ENCODE measurements around the gene JMJD1C. TPM values are rescaled to one million over a fixed set of nuclear protein-coding genes. Genes with fewer than 3 reads are reported as not detected.
"Not testable (repeated sequence)": the region's sequence is repeated elsewhere in the genome, so short reads cannot be mapped to it uniquely, and the experiment has no call there.

The JMJD1C gene
- total RNA-seq, 1 experiment from 2014 or later = 91.9 TPM

DNA sequence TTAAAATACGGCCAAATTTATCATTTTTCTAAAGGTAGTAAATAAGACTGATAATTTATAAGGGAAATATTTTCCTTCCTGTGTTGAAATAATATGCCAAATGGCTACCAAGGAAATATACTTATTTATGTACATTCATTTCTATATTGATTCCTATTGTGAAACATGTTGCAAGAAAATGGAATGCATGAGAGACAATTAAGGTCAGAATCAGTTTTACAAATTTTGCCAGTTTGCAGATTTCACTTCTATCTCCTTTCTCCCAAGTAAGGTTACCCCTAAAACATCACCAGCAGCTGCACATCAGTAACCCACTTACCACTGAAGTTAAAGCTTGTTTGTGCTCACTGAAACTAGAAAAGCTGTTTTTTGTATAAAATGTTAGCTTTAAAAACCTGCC is 36.2 kb upstream of the JMJD1C start:
- Mint-ChIP-seq H3K27me3 (ENCODE audit: insufficient read depth, unreplicated experiment) (no peaks in the 10 kb centered on the region), H3K4me1 (ENCODE audit: insufficient read depth, unreplicated experiment) (peaks cover 20% of the 10 kb centered on the region), H3K36me3 (ENCODE audit: insufficient read depth, unreplicated experiment) (peaks cover 13% of the 10 kb centered on the region), H3K27ac (ENCODE audit: low read depth, unreplicated experiment) (no peak overlapping the region), H3K4me3 (ENCODE audit: unreplicated experiment) (no peak overlapping the region), H3K9me3 (ENCODE audit: unreplicated experiment) (no peaks in the 10 kb centered on the region)
- ChIA-PET POLR2A (interaction anchor here (1.2 to 6.0 kb wide), 6 partner anchors 10 to 234 kb away, joined by 3 to 83 read pairs (median 36); partner anchors contain the start of genes JMJD1C and REEP3), CTCF (no interaction called here)
- no peak for DNase-seq (ENCODE audit: unreplicated experiment)
- TF ChIP-seq, protein P1, sequence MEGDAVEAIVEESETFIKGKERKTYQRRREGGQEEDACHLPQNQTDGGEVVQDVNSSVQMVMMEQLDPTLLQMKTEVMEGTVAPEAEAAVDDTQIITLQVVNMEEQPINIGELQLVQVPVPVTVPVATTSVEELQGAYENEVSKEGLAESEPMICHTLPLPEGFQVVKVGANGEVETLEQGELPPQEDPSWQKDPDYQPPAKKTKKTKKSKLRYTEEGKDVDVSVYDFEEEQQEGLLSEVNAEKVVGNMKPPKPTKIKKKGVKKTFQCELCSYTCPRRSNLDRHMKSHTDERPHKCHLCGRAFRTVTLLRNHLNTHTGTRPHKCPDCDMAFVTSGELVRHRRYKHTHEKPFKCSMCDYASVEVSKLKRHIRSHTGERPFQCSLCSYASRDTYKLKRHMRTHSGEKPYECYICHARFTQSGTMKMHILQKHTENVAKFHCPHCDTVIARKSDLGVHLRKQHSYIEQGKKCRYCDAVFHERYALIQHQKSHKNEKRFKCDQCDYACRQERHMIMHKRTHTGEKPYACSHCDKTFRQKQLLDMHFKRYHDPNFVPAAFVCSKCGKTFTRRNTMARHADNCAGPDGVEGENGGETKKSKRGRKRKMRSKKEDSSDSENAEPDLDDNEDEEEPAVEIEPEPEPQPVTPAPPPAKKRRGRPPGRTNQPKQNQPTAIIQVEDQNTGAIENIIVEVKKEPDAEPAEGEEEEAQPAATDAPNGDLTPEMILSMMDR (IDR thresholded peaks at IDR 0.05; ENCODE audit: unreplicated experiment) = no peak
- intact Hi-C loops (cut with micrococcal nuclease) = no loop called here
- no TSS peak for BruUV-seq (replicated peaks)

DNA sequence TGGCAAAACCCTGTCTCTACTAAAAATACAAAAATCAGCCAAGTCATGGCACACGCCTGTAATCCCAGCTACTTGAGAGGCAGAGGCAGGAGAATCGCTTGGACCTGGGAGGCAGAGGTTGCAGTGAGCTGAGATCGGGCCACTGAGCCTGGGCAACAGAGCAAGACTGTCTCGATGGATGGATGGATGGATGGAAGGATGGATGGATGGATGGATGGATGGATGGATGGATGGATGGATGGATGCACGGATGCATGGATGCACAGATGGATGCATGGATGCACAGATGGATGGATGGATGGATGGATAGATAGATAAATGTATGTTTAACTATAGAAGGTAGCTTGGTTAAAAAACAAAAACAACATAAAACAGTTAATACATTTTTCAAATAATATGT is 34.8 kb upstream of the JMJD1C start:
- ChIA-PET POLR2A (interaction anchor here (0.6 to 3.2 kb wide), 6 partner anchors 8 to 45 kb away, joined by 3 to 14 read pairs (median 6); no protein-coding TSS in a partner anchor), CTCF (interaction anchor here (0.5 kb wide), 1 partner anchor 283 kb away, joined by 3 read pairs; no protein-coding TSS in a partner anchor)
- DNase-seq (ENCODE audit: unreplicated experiment); intact Hi-C loops (cut with micrococcal nuclease); H3K27ac Mint-ChIP-seq (ENCODE audit: low read depth, unreplicated experiment); BruUV-seq (replicated peaks); H3K27me3 Mint-ChIP-seq (ENCODE audit: insufficient read depth, unreplicated experiment); H3K9me3 Mint-ChIP-seq (ENCODE audit: unreplicated experiment); H3K4me3 Mint-ChIP-seq (ENCODE audit: unreplicated experiment): not testable (repeated sequence)
- Mint-ChIP-seq H3K36me3 (ENCODE audit: insufficient read depth, unreplicated experiment) (peaks cover 13% of the 10 kb centered on the region), H3K4me1 (ENCODE audit: insufficient read depth, unreplicated experiment) (peaks cover 25% of the 10 kb centered on the region)

DNA sequence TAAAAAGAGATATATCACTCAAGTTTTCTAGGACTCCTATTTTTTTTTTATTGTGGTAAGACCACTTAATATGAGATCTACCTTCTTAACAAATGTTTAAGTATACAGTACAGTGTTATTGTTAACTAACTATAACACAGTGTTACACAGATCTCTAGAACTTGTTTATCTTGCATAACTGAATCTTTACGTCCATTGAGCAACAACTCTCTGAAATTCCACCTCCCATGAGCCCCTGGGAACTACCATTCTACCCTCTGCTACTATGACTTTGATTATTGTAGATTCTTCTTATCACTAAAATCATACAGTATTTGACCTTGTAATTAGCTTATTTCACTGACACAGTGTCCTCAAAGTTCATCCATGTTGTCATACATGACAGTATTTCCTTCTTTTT is 32.9 kb upstream of the JMJD1C start:
- POLR2A ChIA-PET = interaction anchor here (0.6 to 3.2 kb wide), 3 partner anchors 17 to 331 kb away, joined by 3 to 14 read pairs (median 6); no protein-coding TSS in a partner anchor
- TF ChIP-seq, protein P1 (IDR thresholded peaks at IDR 0.05; ENCODE audit: unreplicated experiment) = no peak
- intact Hi-C loops (cut with micrococcal nuclease) = no loop called here
- Mint-ChIP-seq H3K9me3 (ENCODE audit: unreplicated experiment) (no peaks in the 10 kb centered on the region), H3K36me3 (ENCODE audit: insufficient read depth, unreplicated experiment) (peaks cover 13% of the 10 kb centered on the region), H3K4me1 (ENCODE audit: insufficient read depth, unreplicated experiment) (peaks cover 16% of the 10 kb centered on the region), H3K27me3 (ENCODE audit: insufficient read depth, unreplicated experiment) (no peaks in the 10 kb centered on the region), H3K4me3 (ENCODE audit: unreplicated experiment) (no peak overlapping the region), H3K27ac (ENCODE audit: low read depth, unreplicated experiment) (no peak overlapping the region)
- BruUV-seq (replicated peaks) = no TSS peak
- DNase-seq (ENCODE audit: unreplicated experiment) = peak; percentile 28
- CTCF ChIA-PET = interaction anchor here (0.6 kb wide), 1 partner anchor 69 kb away, joined by 4 read pairs; no protein-coding TSS in a partner anchor

DNA sequence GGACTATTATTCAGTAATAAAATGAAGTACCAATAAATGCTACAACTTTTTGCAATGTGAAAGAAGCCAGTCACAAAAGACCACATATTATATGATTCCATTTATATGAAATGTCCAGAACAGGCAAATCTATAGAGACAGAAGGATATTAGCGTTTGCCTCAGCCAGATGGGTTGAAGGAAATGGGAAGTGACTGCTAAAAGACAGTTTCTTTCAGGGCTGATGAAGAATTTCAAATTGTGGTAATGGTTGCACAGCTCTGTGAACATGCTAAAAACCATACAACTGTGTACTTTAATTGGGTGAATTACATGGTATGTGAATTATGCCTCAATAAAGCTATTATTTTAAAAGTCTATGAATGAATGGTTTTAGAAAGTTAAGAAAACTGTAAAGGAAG is 31.5 kb upstream of the JMJD1C start:
- TF ChIP-seq, protein P1 (IDR thresholded peaks at IDR 0.05; ENCODE audit: unreplicated experiment) = no peak
- CTCF ChIA-PET = interaction anchor here (1.2 kb wide), 1 partner anchor 16 kb away, joined by 5 read pairs; no protein-coding TSS in a partner anchor
- intact Hi-C loops (cut with micrococcal nuclease) = no loop called here

More for the DNA sequence above, 31.5 kb upstream of the JMJD1C start:
- H3K4me3 Mint-ChIP-seq (ENCODE audit: unreplicated experiment) = no peak overlapping the region
- peaks cover 10% of the 10 kb centered on the region for H3K4me1 Mint-ChIP-seq (ENCODE audit: insufficient read depth, unreplicated experiment)
- peaks cover 13% of the 10 kb centered on the region for H3K36me3 Mint-ChIP-seq (ENCODE audit: insufficient read depth, unreplicated experiment)
- DNase-seq (ENCODE audit: unreplicated experiment) = no peak
- no peaks in the 10 kb centered on the region for H3K9me3 Mint-ChIP-seq (ENCODE audit: unreplicated experiment)
- POLR2A ChIA-PET = interaction anchor here (0.8 kb wide), 1 partner anchor 58 kb away, joined by 3 read pairs; no protein-coding TSS in a partner anchor
- no TSS peak for BruUV-seq (replicated peaks)
- no peaks in the 10 kb centered on the region for H3K27me3 Mint-ChIP-seq (ENCODE audit: insufficient read depth, unreplicated experiment)
- no peak overlapping the region for H3K27ac Mint-ChIP-seq (ENCODE audit: low read depth, unreplicated experiment)

Data from MCF 10A (cell line).